ENCODE data around the gene EVI5L.

DNA sequence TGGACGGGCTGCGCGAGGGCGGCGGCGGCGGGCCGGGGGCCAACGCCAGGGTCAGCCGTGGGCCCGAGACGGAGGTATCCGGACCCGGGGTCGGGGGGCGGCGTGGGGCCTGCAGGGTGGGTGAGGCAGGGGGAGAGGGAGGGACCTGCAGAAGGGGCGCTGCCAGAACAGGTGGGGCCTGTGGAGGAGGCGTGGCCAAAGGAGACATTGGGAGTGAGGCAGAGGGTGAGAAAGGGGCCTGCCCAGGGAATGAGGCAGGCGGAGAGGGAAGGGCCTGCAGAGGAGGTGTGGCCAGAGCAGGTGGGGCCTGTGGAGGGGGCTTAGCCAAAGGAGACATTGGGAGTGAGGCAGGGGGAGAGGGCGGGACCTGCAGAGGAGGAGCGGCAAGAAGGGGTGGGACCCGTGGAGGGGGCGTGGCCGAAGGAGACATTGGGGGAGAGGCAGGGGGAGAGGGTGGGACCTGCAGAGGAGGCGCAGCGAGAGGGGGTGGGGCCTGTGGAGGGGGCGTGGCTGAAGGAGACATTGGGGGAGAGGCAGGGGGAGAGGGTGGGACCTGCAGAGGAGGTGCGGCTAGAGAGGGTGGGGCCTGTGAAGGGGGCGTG, 40.0 kb downstream of the EVI5L start:
- TF ChIP-seq, protein P1, sequence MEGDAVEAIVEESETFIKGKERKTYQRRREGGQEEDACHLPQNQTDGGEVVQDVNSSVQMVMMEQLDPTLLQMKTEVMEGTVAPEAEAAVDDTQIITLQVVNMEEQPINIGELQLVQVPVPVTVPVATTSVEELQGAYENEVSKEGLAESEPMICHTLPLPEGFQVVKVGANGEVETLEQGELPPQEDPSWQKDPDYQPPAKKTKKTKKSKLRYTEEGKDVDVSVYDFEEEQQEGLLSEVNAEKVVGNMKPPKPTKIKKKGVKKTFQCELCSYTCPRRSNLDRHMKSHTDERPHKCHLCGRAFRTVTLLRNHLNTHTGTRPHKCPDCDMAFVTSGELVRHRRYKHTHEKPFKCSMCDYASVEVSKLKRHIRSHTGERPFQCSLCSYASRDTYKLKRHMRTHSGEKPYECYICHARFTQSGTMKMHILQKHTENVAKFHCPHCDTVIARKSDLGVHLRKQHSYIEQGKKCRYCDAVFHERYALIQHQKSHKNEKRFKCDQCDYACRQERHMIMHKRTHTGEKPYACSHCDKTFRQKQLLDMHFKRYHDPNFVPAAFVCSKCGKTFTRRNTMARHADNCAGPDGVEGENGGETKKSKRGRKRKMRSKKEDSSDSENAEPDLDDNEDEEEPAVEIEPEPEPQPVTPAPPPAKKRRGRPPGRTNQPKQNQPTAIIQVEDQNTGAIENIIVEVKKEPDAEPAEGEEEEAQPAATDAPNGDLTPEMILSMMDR (conservative IDR thresholded peaks at IDR 0.05 in 1 of 2, IDR thresholded peaks at IDR 0.05 in 1 of 2; ENCODE audit: low read depth in 1 of 2, low read length in 2 of 2) = no peak
- no peak for TF ChIP-seq EZH2 (IDR thresholded peaks at IDR 0.05; ENCODE audit: low read length, missing control alignments)
